ENCODE measurements around the gene SUCLG2. TPM values are rescaled to one million over a fixed set of nuclear protein-coding genes. Genes with fewer than 3 reads are reported as not detected.

The SUCLG2 gene
- total RNA-seq, 1 donor from 2014 or later: 44.6 TPM

DNA sequence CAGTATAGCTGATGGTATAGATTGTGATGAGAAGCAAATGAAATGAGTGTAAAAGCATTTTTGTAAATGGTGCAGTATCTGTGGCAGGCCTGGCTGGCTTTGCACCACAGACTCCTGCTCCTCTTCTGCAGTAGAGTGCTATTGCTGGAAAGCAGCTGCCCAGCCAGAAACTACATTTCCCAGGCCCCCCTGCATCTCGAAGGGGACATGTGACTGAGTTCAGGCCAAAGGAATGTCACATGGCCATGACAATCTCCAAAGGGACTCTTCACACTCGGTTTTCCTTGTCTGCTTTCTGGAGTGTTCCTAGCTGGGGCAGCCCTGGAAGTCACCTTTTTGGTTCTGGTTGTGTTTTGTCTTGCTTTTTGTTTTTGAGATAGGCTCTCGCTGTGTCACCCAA is 277.1 kb downstream of the SUCLG2 start:
- TF ChIP-seq, protein P1, sequence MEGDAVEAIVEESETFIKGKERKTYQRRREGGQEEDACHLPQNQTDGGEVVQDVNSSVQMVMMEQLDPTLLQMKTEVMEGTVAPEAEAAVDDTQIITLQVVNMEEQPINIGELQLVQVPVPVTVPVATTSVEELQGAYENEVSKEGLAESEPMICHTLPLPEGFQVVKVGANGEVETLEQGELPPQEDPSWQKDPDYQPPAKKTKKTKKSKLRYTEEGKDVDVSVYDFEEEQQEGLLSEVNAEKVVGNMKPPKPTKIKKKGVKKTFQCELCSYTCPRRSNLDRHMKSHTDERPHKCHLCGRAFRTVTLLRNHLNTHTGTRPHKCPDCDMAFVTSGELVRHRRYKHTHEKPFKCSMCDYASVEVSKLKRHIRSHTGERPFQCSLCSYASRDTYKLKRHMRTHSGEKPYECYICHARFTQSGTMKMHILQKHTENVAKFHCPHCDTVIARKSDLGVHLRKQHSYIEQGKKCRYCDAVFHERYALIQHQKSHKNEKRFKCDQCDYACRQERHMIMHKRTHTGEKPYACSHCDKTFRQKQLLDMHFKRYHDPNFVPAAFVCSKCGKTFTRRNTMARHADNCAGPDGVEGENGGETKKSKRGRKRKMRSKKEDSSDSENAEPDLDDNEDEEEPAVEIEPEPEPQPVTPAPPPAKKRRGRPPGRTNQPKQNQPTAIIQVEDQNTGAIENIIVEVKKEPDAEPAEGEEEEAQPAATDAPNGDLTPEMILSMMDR (conservative IDR thresholded peaks at IDR 0.05; ENCODE audit: low read depth, low read length): no peak
- H3K4me3 ChIP-seq (ENCODE audit: low read depth, low read length): no peak overlapping the region

DNA sequence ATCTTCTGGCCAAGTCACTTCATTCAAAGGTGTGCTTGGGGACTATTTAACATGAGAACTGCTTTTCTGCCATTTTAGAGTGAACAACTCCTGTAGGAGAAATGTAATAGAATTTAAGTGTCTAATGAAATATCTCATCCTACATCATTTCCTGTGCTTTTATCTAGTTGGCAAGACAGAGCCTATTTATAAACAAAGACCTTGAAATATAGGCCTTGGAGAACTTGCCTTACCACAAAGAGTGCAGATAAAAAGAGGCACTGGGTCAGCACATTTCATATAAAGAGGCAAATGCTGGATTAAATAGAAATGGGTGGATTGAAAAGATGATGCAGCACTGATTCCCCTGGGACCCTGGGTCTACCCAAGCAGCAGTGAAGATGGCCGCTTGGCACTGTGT is 278.0 kb downstream of the SUCLG2 start:
- DNase-seq (ENCODE audit: low read depth): no peak
- no peak overlapping the region for H3K4me3 ChIP-seq (ENCODE audit: low read depth, low read length)
- TF ChIP-seq, protein P1 (conservative IDR thresholded peaks at IDR 0.05; ENCODE audit: low read depth, low read length): no peak

More for the DNA sequence above, 277.1 kb downstream of the SUCLG2 start:
- DNase-seq (ENCODE audit: low read depth): no peak

DNA sequence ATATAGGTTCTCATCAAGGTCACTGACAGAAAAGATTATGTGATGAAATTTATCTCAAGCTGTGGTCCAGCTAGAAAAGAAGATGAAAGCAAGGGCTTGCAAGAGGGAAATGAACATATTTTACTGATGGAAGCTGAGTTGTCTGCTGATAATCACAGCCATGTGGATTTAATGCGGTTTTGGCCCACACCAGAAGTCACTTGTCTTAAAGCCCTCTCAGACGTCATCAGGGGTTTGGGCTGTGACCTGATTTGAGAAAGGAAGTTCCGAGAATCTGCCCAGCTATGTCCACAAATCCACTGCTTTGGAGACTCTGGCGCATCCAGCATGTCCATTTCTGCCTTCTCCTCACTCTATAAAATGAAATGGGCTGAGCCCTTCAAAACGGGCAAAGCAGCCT is 278.4 kb downstream of the SUCLG2 start:
- no peak for DNase-seq (ENCODE audit: low read depth)
- TF ChIP-seq, protein P1 (conservative IDR thresholded peaks at IDR 0.05; ENCODE audit: low read depth, low read length): no peak

DNA sequence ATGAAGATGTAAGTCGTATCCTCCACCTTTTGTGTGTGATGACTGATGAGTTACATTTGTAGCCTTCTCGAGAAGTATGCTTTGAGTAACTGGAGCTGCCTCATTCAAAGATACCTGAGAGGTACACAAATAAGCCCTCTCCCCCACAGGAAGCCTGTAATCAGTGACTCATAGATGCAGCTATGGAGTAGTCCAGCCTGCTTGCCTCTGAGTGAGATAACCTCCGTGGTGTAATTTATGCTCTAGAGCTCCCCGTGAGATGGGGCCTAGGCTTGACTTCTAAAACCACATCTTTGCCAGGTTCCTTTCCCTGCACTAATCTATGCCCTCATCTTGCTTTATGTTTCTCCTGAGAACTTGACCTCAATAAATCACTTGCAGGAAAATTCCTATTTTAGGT is 291.7 kb downstream of the SUCLG2 start:
- no peak for DNase-seq (ENCODE audit: low read depth)
- H3K4me3 ChIP-seq (ENCODE audit: low read depth, low read length): no peak overlapping the region
- TF ChIP-seq, protein P1 (conservative IDR thresholded peaks at IDR 0.05; ENCODE audit: low read depth, low read length): no peak

More for the DNA sequence above, 278.4 kb downstream of the SUCLG2 start:
- no peak overlapping the region for H3K4me3 ChIP-seq (ENCODE audit: low read depth, low read length)

DNA sequence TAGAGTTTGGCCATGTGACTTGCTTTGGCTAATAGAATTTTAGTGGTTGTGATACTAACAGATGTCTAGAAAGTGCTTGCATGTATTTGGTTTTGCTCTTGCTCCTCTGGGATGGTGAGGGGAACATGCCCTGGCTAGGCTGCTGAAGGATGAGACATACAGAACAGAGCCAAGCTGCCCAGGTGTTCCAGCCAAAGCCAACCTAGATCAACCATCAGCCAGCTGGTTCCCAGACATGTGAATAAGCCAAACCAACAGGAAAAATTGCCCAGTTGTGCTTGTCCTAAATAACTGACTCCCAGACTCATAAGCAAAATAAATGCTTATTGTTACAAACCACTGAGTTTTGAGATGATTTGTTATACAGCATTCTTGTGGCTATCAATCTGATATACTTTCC is 292.6 kb downstream of the SUCLG2 start:
- no peak for DNase-seq (ENCODE audit: low read depth)
- TF ChIP-seq, protein P1 (conservative IDR thresholded peaks at IDR 0.05; ENCODE audit: low read depth, low read length): no peak
- H3K4me3 ChIP-seq (ENCODE audit: low read depth, low read length): no peak overlapping the region

DNA sequence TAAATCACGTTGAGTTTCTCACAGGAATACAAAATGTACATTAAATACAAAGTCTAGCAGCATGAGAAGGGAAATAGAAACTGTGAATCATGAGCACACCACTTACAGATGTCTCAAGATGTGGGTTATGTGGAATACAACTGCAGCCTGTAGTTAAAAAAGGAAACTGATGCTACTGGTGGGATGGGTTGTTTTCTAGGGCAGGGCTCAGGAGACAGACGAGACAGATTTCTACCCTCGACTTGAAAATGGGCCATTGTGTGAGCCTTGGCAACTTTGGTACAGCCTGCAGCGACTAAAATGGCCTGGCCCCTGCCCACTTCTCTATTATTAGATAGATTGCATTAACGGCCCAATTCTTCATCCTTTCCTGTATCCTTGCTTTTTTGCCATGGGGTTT is 293.1 kb downstream of the SUCLG2 start:
- TF ChIP-seq, protein P1 (conservative IDR thresholded peaks at IDR 0.05; ENCODE audit: low read depth, low read length): no peak
- no peak for DNase-seq (ENCODE audit: low read depth)
- no peak overlapping the region for H3K4me3 ChIP-seq (ENCODE audit: low read depth, low read length)

DNA sequence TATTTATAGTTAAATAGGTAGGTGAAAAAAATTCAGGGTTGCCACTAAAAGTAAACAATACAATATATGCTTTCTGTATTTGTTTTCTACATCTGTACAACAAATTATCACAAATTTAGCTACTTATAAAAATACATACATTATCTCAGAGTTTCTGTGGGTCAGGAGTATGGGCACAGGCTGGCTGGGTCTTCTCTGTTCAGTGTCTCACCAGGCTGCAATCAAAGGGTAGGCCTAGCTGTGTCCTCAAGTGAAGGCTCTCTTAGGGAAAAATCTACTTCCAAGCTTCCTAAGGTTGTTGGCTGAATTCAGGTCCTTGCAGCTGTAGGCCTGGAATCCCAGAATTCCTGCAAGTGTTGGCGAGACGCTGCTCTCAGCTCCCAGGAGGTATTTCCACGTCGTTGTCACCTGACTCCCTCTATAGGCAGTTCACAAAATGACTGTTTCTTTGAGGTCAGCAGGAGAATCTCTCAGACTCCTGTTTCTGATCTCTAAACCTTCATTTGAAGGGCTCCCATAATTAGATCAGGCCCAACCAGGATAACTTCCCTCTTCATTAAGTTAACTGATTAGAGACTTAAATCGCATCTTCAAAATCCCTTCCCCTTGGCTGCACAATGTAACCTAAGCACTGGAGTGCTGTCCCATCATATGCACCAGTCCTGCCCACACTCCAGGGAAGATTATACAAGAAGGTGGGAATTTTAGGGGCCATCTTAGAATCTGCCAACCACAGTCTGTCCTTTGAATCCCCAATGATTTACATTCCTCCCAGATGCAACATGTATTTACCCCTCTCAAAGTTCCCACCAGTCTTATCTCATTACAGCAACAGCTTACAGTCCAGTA is 296.6 kb downstream of the SUCLG2 start:
- H3K4me3 ChIP-seq (ENCODE audit: low read depth, low read length): no peak overlapping the region
- peak; percentile 10 for DNase-seq (ENCODE audit: low read depth)
- TF ChIP-seq, protein P1 (conservative IDR thresholded peaks at IDR 0.05; ENCODE audit: low read depth, low read length): peak; percentile 68
